Measurements from ENCODE around the gene TBC1D24.

Gene TBC1D24

DNA sequence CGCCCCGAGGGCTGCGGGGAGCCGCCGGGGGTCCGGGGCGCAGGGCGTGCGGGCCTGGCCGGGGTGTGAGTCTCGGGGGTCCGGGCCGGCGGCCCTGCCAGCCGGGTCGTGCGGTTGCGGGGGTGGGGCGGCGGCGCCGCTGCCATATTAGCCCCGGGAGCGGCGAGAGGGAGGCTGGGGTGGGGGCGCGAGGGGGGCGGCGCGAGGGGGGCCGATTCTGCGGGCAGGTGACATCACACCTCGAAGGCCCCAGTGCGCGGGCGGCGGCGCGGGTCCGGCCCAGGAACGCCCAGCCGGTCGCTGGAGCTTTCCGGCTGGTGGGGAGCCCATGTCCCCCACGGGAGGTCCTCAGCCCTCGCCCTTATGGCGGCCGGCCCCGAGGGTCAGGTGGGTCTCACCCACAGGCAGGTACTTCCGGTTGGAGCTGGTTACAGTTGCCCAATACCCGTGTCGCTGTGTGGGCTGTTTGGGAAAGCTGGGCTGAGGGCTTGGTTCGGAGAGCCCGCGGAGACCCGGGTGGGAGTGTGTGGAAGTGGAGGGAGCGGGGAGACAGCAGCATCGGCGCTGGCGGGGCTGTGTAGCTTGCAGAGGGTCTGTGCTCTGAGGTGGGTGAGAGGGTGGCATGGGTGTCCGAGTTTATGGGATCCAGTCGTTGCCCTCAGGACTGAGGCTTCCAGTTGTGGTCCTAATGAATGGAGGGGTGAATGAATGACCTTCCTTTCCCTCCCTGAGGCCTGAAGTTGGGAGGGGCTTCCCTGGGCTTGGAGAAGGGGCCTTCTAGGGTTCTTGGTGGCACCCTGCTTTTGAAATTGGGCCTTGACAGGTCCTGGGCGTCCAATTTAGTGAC lies 39.6 kb downstream of the TBC1D24 start:
- TF ChIP-seq, protein P1, sequence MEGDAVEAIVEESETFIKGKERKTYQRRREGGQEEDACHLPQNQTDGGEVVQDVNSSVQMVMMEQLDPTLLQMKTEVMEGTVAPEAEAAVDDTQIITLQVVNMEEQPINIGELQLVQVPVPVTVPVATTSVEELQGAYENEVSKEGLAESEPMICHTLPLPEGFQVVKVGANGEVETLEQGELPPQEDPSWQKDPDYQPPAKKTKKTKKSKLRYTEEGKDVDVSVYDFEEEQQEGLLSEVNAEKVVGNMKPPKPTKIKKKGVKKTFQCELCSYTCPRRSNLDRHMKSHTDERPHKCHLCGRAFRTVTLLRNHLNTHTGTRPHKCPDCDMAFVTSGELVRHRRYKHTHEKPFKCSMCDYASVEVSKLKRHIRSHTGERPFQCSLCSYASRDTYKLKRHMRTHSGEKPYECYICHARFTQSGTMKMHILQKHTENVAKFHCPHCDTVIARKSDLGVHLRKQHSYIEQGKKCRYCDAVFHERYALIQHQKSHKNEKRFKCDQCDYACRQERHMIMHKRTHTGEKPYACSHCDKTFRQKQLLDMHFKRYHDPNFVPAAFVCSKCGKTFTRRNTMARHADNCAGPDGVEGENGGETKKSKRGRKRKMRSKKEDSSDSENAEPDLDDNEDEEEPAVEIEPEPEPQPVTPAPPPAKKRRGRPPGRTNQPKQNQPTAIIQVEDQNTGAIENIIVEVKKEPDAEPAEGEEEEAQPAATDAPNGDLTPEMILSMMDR (IDR thresholded peaks at IDR 0.05; ENCODE audit: insufficient read depth, missing control alignments), result no peak
- FAIRE-seq, result no peak
- no peak for DNase-seq (ENCODE audit: insufficient read length, low spot score)

DNA sequence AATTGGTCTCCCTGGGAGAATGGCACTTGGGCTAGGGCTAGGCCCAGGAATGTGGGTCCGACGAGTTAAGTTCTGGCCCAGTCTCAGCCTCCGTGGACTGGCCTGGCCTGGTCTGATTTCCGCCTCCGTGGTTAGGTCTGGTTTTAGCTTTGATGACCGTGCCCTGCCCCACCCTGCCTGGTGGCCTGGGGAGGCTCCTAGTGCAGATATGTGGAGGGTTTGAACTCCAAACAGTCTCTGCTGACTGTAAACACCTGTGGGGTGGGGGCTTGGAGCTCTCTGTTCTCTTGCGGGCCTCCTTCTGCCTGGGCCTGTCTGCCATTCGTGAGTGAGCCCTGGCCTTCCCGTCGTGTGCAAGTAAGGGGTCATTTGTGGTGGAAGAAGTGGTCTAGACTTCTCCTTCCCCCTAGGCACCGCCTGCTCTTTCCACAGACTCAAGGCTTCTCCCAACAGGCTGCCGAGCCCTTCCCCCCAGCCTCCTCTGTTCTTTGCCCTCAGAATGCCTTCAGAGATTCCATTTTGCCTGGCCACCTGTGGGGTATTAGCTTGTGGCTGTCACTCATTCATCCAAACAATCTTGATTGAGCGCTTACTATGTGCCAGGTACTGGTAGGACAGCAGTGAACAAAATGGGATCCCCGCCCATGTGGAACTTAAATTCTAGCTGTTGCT lies 40.4 kb downstream of the TBC1D24 start:
- no peak for FAIRE-seq
- no peak for DNase-seq (ENCODE audit: insufficient read length, low spot score)
- TF ChIP-seq, protein P1 (IDR thresholded peaks at IDR 0.05; ENCODE audit: insufficient read depth, missing control alignments), result no peak

DNA sequence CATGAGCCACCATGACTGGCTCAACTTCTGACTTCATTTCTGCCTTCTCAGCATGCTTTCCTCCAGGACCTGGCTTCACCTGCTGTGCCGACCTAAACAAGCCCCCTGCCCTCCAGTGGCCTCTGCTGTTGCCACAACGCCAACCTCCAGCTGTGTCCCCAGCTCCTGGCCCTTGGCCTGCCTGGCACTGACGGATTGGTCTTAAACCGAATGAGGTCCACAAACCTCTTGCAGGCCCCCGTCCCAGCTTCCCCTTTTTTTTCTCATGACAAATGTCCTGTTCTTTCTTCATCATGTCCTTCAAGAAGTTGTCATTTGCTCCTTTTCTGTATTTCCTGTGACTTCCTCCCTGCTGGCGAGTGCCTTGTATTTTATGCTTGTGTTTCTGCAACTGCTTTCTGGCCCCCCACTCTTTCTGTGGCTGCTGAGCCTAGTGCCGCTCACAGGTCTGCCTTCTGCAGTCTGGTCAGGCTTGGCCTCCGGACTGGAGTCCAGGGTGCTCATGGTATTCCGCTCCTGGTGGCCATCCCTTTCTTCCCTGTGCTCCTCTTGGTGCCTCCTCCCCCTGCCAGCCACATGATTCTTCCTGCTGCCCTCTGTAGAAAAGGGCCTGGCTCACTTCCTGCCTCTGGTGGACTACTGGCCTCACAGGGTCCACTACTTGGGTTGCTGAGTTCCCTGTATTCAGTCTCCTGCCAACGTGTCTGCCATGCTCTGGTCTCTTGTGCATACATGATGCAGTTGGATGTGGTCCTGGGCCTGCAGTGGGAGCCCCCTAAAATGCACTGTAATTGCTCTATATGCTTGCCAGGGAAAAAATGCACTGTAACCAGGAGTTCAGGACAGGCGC lies 41.7 kb downstream of the TBC1D24 start:
- DNase-seq (ENCODE audit: insufficient read length, low spot score) (no peak), FAIRE-seq (no peak)

DNA sequence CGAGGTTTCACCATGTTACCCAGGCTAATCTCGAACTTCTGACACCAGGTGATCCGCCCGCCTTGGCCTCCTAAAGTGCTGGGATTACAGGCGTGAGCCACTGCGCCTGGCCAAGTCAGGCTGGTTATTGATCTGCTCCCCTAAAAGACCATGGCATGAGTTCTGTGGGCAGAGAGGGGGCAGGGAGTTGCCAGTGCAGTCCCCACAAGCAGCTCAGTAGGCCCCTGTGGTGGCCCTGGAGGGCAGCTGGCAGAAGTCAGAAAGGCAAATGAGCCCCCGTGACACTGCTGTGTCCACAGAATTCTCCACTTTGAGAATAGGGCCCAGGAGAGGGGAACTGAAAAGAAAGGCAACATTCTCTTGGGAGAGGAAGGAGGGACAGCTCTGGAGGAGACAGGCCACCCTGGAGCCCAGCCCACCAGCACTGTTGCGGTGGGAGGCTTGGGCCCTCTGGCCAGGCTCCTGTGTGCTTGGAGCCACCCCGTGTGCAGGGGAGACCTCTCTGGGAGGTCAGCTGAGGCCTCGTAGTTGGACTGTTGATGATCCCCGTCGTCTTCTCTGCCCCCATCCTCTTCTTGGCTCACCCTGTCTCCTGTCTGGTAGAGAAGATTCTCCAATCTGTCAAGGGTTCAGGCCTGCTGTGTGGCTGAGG lies 43.2 kb downstream of the TBC1D24 start:
- TF ChIP-seq, protein P1 (IDR thresholded peaks at IDR 0.05; ENCODE audit: insufficient read depth, missing control alignments), result no peak
- DNase-seq (ENCODE audit: insufficient read length, low spot score), result no peak
- no peak for FAIRE-seq

More for the DNA sequence above, 41.7 kb downstream of the TBC1D24 start:
- TF ChIP-seq, protein P1 (IDR thresholded peaks at IDR 0.05; ENCODE audit: insufficient read depth, missing control alignments), result no peak

DNA sequence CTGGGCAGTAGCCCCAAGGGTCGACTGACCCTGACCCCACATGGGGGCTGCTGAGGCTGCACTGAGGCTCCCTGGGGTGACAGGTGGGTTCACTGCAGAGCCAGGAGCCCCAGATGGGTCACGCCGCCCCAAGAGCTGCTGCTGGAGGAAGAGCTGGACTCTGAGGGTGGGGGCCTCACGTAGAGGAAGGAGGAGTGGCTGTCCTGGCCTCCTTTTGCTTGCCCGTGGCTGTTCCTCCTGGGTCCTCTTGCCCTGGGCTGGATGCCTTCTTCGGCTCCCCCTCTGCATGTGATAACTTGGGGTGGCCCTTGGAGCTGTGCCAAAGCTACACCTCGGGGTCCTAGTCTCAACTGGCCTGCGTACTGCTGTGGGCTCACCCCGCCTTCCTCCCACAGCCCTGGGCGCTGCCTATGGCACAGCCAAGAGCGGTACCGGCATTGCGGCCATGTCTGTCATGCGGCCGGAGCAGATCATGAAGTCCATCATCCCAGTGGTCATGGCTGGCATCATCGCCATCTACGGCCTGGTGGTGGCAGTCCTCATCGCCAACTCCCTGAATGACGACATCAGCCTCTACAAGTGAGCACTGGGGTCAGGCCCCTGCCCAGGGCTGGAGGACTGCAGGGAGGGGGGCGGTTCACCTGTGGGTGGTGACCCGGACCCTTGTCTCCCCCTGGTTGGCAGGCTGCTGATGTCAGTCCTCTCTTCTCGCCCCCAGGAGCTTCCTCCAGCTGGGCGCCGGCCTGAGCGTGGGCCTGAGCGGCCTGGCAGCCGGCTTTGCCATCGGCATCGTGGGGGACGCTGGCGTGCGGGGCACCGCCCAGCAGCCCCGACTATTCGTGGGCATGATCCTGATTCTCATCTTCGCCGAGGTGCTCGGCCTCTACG lies 44.1 kb downstream of the TBC1D24 start:
- FAIRE-seq, result no peak
- TF ChIP-seq, protein P1 (IDR thresholded peaks at IDR 0.05; ENCODE audit: insufficient read depth, missing control alignments), result no peak
- no peak for DNase-seq (ENCODE audit: insufficient read length, low spot score)

DNA sequence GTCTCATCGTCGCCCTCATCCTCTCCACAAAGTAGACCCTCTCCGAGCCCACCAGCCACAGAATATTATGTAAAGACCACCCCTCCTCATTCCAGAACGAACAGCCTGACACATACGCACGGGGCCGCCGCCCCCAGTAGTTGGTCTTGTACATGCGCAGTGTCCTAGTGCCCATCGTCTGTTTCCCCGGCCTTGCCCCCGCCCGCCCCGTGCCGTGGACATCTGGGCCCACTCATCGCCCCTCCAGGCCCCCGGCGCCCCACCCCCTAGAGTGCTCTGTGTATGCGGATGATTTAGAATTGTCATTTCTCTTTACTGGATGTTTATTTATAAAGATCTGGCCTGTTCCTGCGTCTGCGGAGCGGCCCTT lies 44.8 kb downstream of the TBC1D24 start:
- TF ChIP-seq, protein P1 (IDR thresholded peaks at IDR 0.05; ENCODE audit: insufficient read depth, missing control alignments), result no peak
- FAIRE-seq (no peak), DNase-seq (ENCODE audit: insufficient read length, low spot score) (no peak)

Data from D721Med (cell line).